Endothelial cell of umbilical vein (primary cell): ENCODE results near the gene RPUSD4.

Source experiments
- EZH2 ChIP-seq: IDR thresholded peaks from 2 replicates; pipeline ENCODE4 v1.6.1; 2012; ENCODE audit warnings: borderline replicate concordance, low read depth, mild to moderate bottlenecking, moderate library complexity, low read length, inconsistent platforms; ENCODE audit not compliant: severe bottlenecking
- FOS ChIP-seq: IDR thresholded peaks from 2 replicates; pipeline ENCODE4 v1.6.1; 2011; ENCODE audit warnings: mild to moderate bottlenecking, low read length, moderate library complexity, borderline replicate concordance; ENCODE audit not compliant: insufficient read depth
- GATA2 ChIP-seq: IDR thresholded peaks from 2 replicates; pipeline ENCODE4 v1.7.0; 2011; ENCODE audit warnings: low read depth, mild to moderate bottlenecking, moderate library complexity, mixed read lengths, low read length; ENCODE audit not compliant: insufficient read length, insufficient read depth
- JUN ChIP-seq: IDR thresholded peaks from 2 replicates; pipeline ENCODE4 v1.6.1; 2011; ENCODE audit warnings: borderline replicate concordance, low read depth; ENCODE audit not compliant: insufficient read length, insufficient read depth
- MYC ChIP-seq: IDR thresholded peaks from one replicate; pipeline ENCODE4 v1.6.1; 2011; ENCODE audit warnings: mild to moderate bottlenecking, low read depth, low read length
- POLR2A ChIP-seq: IDR thresholded peaks from 2 replicates; pipeline ENCODE4 v1.6.1; 2012; ENCODE audit warnings: low read depth, mild to moderate bottlenecking, control low read depth, low read length
- POLR2AphosphoS5 ChIP-seq: IDR thresholded peaks from 2 replicates; pipeline ENCODE4 v1.6.1; 2012; ENCODE audit warnings: low read depth, mild to moderate bottlenecking, control low read depth, low read length, moderate library complexity; ENCODE audit not compliant: insufficient read depth
- TF ChIP-seq, protein P1 (sequence below), 2 donors: IDR thresholded peaks; 1 replicate in 1 of 2; 2 replicates in 1 of 2; pipeline ENCODE4 v1.5.1; 2011; ENCODE audit warnings: low read length in 2 of 2, mild to moderate bottlenecking in 2 of 2, moderate library complexity in 2 of 2, control low read depth in 1 of 2, inconsistent platforms in 1 of 2, low read depth in 1 of 2; ENCODE audit not compliant: insufficient read depth in 1 of 2; ENCODE audit errors: extremely low read depth in 1 of 2
- TF ChIP-seq, protein P2 (sequence below): IDR thresholded peaks from 2 replicates; pipeline ENCODE4 v1.6.1; 2011; ENCODE audit not compliant: insufficient read depth, insufficient read length

GRCh38 chr11:126207896-126208295 is 3.6 kb downstream of the RPUSD4 start:
- TF ChIP-seq, protein P1, sequence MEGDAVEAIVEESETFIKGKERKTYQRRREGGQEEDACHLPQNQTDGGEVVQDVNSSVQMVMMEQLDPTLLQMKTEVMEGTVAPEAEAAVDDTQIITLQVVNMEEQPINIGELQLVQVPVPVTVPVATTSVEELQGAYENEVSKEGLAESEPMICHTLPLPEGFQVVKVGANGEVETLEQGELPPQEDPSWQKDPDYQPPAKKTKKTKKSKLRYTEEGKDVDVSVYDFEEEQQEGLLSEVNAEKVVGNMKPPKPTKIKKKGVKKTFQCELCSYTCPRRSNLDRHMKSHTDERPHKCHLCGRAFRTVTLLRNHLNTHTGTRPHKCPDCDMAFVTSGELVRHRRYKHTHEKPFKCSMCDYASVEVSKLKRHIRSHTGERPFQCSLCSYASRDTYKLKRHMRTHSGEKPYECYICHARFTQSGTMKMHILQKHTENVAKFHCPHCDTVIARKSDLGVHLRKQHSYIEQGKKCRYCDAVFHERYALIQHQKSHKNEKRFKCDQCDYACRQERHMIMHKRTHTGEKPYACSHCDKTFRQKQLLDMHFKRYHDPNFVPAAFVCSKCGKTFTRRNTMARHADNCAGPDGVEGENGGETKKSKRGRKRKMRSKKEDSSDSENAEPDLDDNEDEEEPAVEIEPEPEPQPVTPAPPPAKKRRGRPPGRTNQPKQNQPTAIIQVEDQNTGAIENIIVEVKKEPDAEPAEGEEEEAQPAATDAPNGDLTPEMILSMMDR (IDR thresholded peaks at IDR 0.05; ENCODE audit: extremely low read depth in 1 of 2, insufficient read depth in 1 of 2, low read depth in 1 of 2, low read length in 2 of 2), result no peak
- TF ChIP-seq EZH2, result no peak
- TF ChIP-seq, protein P2, sequence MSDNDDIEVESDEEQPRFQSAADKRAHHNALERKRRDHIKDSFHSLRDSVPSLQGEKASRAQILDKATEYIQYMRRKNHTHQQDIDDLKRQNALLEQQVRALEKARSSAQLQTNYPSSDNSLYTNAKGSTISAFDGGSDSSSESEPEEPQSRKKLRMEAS, result no peak
- TF ChIP-seq FOS, result no peak
- TF ChIP-seq POLR2AphosphoS5, result no peak
- no peak for TF ChIP-seq POLR2A
- no peak for TF ChIP-seq JUN
- TF ChIP-seq MYC, result no peak
- TF ChIP-seq GATA2, result no peak
